Measurements from ENCODE around the gene CHST5. TPM values are rescaled to one million over a fixed set of nuclear protein-coding genes. Genes with fewer than 3 reads are reported as not detected.

The CHST5 gene
- total and polyA plus RNA-seq, 2 donors (not counting 3 experiments of a cell fraction or from before 2014, with no cell fraction given), result 0.23 to 0.29 TPM

DNA sequence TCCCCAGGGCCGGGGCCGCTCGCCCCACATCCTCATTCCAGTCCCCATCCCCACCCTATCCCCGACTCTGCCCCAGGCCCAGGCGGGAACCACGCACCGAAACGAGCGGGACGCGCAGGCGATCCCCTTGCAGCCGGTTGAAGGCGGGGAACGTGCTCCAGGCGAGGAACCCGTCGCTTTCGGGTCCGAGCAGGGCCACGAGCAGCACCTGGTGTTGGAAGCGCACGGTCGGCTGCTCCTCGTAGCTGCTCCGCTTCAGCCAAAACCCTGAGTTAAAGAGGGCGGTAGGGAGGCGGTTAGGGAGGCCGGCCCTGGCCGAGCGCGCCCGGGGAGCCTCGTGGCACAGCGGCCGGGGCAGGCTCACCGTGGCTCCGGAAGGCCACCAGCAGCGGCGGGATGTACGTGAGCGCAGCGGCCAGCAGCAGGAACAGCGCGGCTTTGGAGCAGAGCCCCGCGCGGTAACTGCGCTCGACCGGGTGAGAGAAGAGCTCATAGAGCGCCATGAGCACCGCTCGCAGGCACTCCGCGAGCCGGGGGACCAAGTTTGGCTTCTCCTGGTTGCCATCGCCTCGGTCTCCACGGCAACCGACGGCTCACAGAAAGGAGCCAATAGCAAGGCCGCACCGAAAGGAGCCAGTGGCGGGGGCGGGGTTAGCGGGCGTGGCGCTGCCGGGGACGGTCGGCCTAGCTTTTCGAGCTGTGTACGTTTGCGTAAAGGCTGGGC is 20.0 kb upstream of the CHST5 start, which contains the start of gene TMEM231:
TSS of gene TMEM231 (minus strand) at position 546 of the 724 bp plus-strand sequence. CDS start at position 503, 43 bp downstream.
- Histone ChIP-seq H4K20me1 (replicated peaks; ENCODE audit: control insufficient read depth, extremely low read depth, insufficient read depth, low read length) (no peaks in the 10 kb centered on the region), H3K9ac (replicated peaks; ENCODE audit: extremely low read depth, insufficient read depth, low read length) (peak within 1 kb of the TSS; percentile 35), H3K79me2 (ENCODE audit: control insufficient read depth, insufficient read depth, low read length) (no peaks in the 10 kb centered on the region), H2AFZ (ENCODE audit: low read depth, low read length) (peak within 1 kb of the TSS; percentile 86), H3K27me3 (ENCODE audit: control insufficient read depth in 2 of 2, insufficient read depth in 2 of 2, low read length in 2 of 2) (peaks cover 9 to 14% of the 10 kb centered on the region in 2 experiments), H3K9me1 (replicated peaks; ENCODE audit: control insufficient read depth, extremely low read depth, insufficient read depth, low read length) (no peaks in the 10 kb centered on the region), H3K4me2 (ENCODE audit: insufficient read depth, low read length) (peak within 1 kb of the TSS; percentile 79), H3K36me3 (ENCODE audit: control insufficient read depth in 2 of 2, extremely low read depth in 1 of 2, insufficient read depth in 2 of 2, low read length in 2 of 2) (no peaks in the 10 kb centered on the region), H3K4me3 (replicated peaks in 1 of 3; ENCODE audit: insufficient read depth in 1 of 3, low read depth in 1 of 3, low read length in 3 of 3) (peak within 1 kb of the TSS; percentile 75 to 86 (median 80)), H3K27ac (ENCODE audit: insufficient read depth, low read depth, low read length) (peak within 1 kb of the TSS; percentile 46), H3K4me1 (ENCODE audit: control insufficient read depth, extremely low read depth, insufficient read depth, low read length) (peaks cover 12% of the 10 kb centered on the region), H3K9me3 (replicated peaks; ENCODE audit: control insufficient read depth, insufficient read depth, low read length) (no peaks in the 10 kb centered on the region)
- peak; percentile 91 for DNase-seq (ENCODE audit: low read depth, low spot score)
- ChIA-PET POLR2A (no interaction called here), CTCF (interaction anchor here (0.8 to 2.2 kb wide), 4 partner anchors 9 to 208 kb away, joined by 3 to 15 read pairs (median 3); partner anchors contain the start of gene ADAT1)
- intact Hi-C loops (cut with micrococcal nuclease) (loop anchor here (1.0 to 2.0 kb wide), 4 partner anchors 10 to 91 kb away; partner anchors contain the start of genes GABARAPL2 and TMEM170A), dilution Hi-C loops (cut with MboI; ENCODE audit: extremely low pct_ligation_motif_present, low sequenced_read_pairs) (no loop called here)
- TF ChIP-seq MYC (IDR thresholded peaks at IDR 0.05; ENCODE audit: low read depth, low read length) (no peak), GATA2 (IDR thresholded peaks at IDR 0.05; ENCODE audit: insufficient read depth, insufficient read length, low read depth, low read length) (no peak), POLR2AphosphoS5 (IDR thresholded peaks at IDR 0.05; ENCODE audit: insufficient read depth, low read depth, low read length) (peak; percentile 29)
- TF ChIP-seq, protein P1, sequence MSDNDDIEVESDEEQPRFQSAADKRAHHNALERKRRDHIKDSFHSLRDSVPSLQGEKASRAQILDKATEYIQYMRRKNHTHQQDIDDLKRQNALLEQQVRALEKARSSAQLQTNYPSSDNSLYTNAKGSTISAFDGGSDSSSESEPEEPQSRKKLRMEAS (IDR thresholded peaks at IDR 0.05; ENCODE audit: insufficient read depth, insufficient read length), result peak; percentile 38
- BruUV-seq (replicated peaks), result no TSS peak
- FAIRE-seq, result peak; percentile 98

DNA sequence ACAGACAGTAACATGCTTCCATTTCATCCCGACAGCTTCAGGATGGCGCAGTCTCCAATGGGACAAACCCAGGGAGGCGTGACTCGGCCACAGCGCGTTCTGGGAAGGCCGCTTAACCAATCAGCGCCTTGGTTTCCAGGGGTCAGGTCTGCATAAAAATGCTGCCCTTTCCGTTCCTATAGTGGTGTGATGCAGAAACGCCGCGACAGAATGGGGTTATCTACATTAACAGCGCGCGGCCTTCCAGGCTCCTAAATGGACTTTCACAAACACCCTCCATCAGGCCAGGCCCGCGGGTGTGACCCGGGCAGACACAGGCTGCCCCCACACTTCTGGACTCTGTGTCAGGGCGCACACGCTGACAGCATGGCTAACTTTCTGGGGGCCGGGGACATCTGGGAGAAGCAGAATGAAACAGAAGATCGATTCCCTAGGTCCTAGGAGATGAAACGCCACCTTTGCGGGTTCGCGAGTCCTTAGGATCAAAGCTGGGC is 19.4 kb upstream of the CHST5 start:
- Histone ChIP-seq H3K27ac (ENCODE audit: insufficient read depth, low read depth, low read length) (peak overlapping the region; percentile 46), H3K4me2 (ENCODE audit: insufficient read depth, low read length) (peak overlapping the region; percentile 79), H3K4me1 (ENCODE audit: control insufficient read depth, extremely low read depth, insufficient read depth, low read length) (peaks cover 12% of the 10 kb centered on the region), H3K4me3 (replicated peaks in 1 of 3; ENCODE audit: insufficient read depth in 1 of 3, low read depth in 1 of 3, low read length in 3 of 3) (peak overlapping the region; percentile 75 to 86 (median 80)), H3K9ac (replicated peaks; ENCODE audit: extremely low read depth, insufficient read depth, low read length) (peak overlapping the region; percentile 35), H4K20me1 (replicated peaks; ENCODE audit: control insufficient read depth, extremely low read depth, insufficient read depth, low read length) (no peaks in the 10 kb centered on the region), H3K9me1 (replicated peaks; ENCODE audit: control insufficient read depth, extremely low read depth, insufficient read depth, low read length) (no peaks in the 10 kb centered on the region), H3K27me3 (ENCODE audit: control insufficient read depth in 2 of 2, insufficient read depth in 2 of 2, low read length in 2 of 2) (peaks cover 8 to 9% of the 10 kb centered on the region in 2 experiments), H3K9me3 (replicated peaks; ENCODE audit: control insufficient read depth, insufficient read depth, low read length) (no peaks in the 10 kb centered on the region), H3K36me3 (ENCODE audit: control insufficient read depth in 2 of 2, extremely low read depth in 1 of 2, insufficient read depth in 2 of 2, low read length in 2 of 2) (no peaks in the 10 kb centered on the region), H2AFZ (ENCODE audit: low read depth, low read length) (peak overlapping the region; percentile 86), H3K79me2 (ENCODE audit: control insufficient read depth, insufficient read depth, low read length) (no peaks in the 10 kb centered on the region)
- intact Hi-C loops (cut with micrococcal nuclease), result loop anchor here (1.0 to 2.0 kb wide), 3 partner anchors 38 to 90 kb away; partner anchors contain the start of gene TMEM170A
- dilution Hi-C loops (cut with MboI; ENCODE audit: extremely low pct_ligation_motif_present, low sequenced_read_pairs), result no loop called here
- FAIRE-seq, result peak; percentile 97
- ChIA-PET CTCF (interaction anchor here (1.0 to 2.5 kb wide), 4 partner anchors 10 to 356 kb away, joined by 3 to 15 read pairs (median 4); no protein-coding TSS in a partner anchor), POLR2A (interaction anchor here (0.8 kb wide), 1 partner anchor 39 kb away, joined by 3 read pairs; no protein-coding TSS in a partner anchor)
- peak; percentile 90 for DNase-seq (ENCODE audit: low read depth, low spot score)
- BruUV-seq (replicated peaks), result TSS peak; percentile 84
- TF ChIP-seq JUN (IDR thresholded peaks at IDR 0.05; ENCODE audit: borderline replicate concordance, insufficient read depth, insufficient read length, low read depth) (no peak), POLR2AphosphoS5 (IDR thresholded peaks at IDR 0.05; ENCODE audit: insufficient read depth, low read depth, low read length) (peak; percentile 15), POLR2A (IDR thresholded peaks at IDR 0.05; ENCODE audit: low read depth, low read length) (no peak)
